Measurements from ENCODE around the gene KCNE4. TPM values are rescaled to one million over a fixed set of nuclear protein-coding genes. Genes with fewer than 3 reads are reported as not detected.

KCNE4 gene, protein sequence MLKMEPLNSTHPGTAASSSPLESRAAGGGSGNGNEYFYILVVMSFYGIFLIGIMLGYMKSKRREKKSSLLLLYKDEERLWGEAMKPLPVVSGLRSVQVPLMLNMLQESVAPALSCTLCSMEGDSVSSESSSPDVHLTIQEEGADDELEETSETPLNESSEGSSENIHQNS
- not detected for polyA plus RNA-seq

DNA sequence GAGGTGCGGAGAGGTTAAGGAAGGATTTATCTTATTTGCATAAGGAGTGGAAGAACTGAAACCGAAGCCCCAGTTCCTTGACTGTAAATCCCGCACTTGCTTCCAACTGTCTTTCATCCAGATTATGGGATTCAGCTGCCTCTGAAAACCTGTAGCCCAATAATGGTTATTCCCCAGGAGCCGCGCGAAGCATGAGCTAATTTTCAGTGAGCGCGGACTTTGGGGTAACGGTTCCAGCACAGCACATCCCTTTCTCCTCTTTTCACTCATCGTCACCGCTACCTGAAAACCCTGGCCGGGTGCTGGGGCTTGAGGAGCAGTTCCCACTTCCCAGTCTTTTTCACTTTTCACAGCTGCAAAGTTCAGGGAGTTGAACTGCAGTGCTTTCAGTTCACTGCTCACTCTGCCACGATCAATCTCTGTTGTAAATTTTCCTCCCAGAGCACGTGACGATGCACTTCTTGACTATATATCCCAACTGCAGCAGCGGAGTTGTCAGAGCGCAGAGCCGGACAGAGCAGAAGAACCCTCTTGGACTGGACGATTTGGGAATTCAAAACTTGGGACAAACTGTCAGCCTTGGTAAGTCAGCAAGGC, at the start of gene KCNE4:
Gene KCNE4, plus strand, starts transcription at position 498 of the 597 bp plus-strand sequence. CDS start 641 bp downstream, outside the sequence.
- Mint-ChIP-seq H3K27me3 (peaks cover 3% of the 10 kb centered on the region), H3K4me3 (peak within 1 kb of the TSS in 1 of 4 donors; percentile 76), H3K4me1 (no peaks in the 10 kb centered on the region), H3K36me3 (peaks cover 2% of the 10 kb centered on the region), H3K9me3 (peaks cover 0 to 2% (median 0%) of the 10 kb centered on the region in 3 donors), H3K27ac (no peak within 1 kb of the TSS)

DNA sequence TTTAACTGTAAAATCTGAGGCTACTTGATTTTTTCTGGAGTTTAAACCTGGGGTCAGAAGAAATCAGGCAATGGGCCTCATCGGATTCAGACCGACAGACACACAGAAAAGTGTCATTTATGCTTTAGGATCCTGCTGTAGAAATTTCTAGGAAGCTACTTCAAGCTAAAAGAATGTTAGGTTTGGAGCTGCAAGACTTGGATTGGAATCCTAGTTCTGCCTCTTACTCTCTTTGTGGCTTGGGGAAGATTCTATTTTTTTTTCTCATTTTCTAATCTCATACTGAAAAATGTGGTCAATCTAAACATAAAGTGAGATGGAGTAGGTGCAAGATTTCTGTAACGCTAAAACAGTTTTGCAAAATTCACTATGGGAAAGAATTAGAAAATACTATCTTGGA, 48.8 kb upstream of the KCNE4 start:
- Mint-ChIP-seq H3K4me1 (no peaks in the 10 kb centered on the region), H3K27me3 (peaks cover 8% of the 10 kb centered on the region), H3K9me3 (peaks cover 0 to 3% (median 0%) of the 10 kb centered on the region in 3 donors), H3K4me3 (no peak overlapping the region), H3K36me3 (no peaks in the 10 kb centered on the region), H3K27ac (no peak overlapping the region)

DNA sequence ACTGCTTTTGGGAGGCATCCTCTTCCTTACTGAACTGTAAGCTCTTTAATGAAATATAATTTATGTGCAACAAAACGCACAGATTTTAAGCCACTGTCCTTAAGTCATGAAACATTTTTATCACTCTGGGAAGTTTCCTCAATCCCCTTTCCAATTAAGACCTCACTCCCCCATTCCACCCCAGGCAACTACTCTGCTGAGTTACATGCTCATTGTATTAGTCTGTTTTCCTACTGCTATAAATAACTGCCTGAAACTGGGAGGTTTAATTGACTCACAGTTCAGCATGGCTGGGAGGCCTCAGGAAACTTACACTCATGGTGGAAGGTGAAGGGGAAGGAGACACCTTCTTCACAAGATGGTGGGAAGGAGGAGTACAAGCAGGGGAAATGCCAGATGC, 46.5 kb upstream of the KCNE4 start:
- H3K4me3 Mint-ChIP-seq, result no peak overlapping the region
- peaks cover 0 to 3% (median 0%) of the 10 kb centered on the region in 3 donors for H3K9me3 Mint-ChIP-seq
- H3K4me1 Mint-ChIP-seq, result no peaks in the 10 kb centered on the region
- no peaks in the 10 kb centered on the region for H3K36me3 Mint-ChIP-seq
- no peak overlapping the region for H3K27ac Mint-ChIP-seq
- peaks cover 3% of the 10 kb centered on the region for H3K27me3 Mint-ChIP-seq

DNA sequence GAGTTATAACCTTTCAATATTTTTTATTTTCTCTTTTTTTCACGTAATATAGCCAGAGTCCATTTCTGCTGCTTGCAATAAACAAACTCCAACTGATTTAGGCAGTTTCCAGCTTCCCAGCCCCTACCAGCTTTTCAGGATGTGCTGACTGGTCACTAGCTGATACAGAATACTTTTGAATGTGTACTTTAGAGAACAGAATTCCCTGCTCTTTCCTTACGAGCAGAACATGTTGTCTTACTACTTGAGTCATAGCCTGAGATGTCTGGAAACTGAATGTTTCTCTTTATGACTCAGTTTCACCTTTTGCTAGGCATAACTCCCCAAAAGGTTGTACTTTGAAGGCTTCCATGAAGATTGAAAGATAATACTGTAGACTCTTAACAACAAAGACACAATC, 44.5 kb upstream of the KCNE4 start:
- Mint-ChIP-seq H3K4me3 (no peak overlapping the region), H3K27me3 (peaks cover 1% of the 10 kb centered on the region), H3K9me3 (peaks cover 0 to 3% (median 0%) of the 10 kb centered on the region in 3 donors), H3K4me1 (no peaks in the 10 kb centered on the region), H3K36me3 (no peaks in the 10 kb centered on the region), H3K27ac (no peak overlapping the region)

DNA sequence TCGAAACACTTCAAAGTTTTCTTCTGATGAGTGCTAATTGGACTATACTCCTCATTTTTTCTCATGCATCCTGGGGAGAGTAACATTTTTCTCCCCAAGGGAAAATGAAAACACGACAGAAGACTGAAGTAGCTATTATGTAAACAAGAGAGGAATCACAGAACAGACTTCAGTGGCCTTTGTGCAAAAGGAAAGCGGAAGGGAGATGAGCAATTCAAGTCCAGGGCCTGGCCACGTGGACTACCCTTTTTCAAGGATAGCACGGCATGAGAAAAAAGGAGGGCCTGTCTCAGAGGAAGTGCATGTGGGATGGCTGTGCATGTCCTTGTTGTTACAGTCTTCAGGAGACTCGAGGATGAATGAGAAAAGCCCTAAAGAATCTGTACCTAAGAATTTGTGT, 43.8 kb upstream of the KCNE4 start:
- Mint-ChIP-seq H3K4me1 (no peaks in the 10 kb centered on the region), H3K4me3 (no peak overlapping the region), H3K27ac (no peak overlapping the region)

DNA sequence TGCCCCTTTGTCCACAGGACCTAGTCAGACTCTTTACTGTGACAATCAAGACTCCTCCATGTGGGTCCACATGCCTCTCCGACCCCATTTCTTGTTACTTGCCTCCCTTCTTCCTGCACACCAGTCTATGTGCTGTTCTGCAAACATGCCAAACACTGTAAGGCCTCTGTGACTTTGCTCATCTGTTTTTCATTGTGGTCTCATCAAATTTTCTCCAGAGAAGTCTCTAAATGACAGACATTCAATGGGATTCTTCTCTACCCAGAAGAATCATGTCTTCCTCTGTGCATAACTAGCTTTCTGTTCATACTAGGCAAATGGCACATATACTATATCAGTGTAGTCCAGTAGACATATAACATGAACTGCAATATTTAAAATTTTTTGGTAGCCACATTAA, 43.0 kb upstream of the KCNE4 start:
- peaks cover 1% of the 10 kb centered on the region for H3K27me3 Mint-ChIP-seq
- no peak overlapping the region for H3K4me3 Mint-ChIP-seq
- H3K4me1 Mint-ChIP-seq, result no peaks in the 10 kb centered on the region
- no peak overlapping the region for H3K27ac Mint-ChIP-seq
- peaks cover 0 to 5% (median 0%) of the 10 kb centered on the region in 3 donors for H3K9me3 Mint-ChIP-seq
- H3K36me3 Mint-ChIP-seq, result no peaks in the 10 kb centered on the region

More for the DNA sequence above, 43.8 kb upstream of the KCNE4 start:
- H3K36me3 Mint-ChIP-seq, result no peaks in the 10 kb centered on the region
- H3K9me3 Mint-ChIP-seq, result peaks cover 0 to 5% (median 0%) of the 10 kb centered on the region in 3 donors
- peaks cover 1% of the 10 kb centered on the region for H3K27me3 Mint-ChIP-seq

DNA sequence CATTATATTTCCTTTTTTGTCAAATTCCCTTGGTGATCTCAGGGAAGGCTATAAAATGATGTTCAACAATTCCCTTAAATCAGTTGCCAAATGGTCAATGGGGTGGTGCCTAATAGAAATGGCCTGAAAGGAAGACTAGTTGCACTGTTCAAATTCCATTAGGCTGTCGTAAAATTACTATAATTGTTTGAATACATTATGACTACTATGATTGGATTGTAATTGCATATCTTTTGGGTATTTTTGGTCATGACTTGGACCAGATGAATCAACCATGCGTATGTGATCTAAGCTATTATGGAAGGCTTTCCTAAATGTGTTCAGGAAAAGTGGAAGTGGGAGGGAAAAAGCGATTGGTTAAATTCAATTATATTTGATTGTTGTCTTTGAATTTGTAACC, 41.3 kb upstream of the KCNE4 start:
- Mint-ChIP-seq H3K36me3 (no peaks in the 10 kb centered on the region), H3K9me3 (peaks cover 0 to 2% (median 0%) of the 10 kb centered on the region in 3 donors), H3K4me1 (no peaks in the 10 kb centered on the region), H3K27ac (no peak overlapping the region), H3K27me3 (peaks cover 1% of the 10 kb centered on the region), H3K4me3 (no peak overlapping the region)

DNA sequence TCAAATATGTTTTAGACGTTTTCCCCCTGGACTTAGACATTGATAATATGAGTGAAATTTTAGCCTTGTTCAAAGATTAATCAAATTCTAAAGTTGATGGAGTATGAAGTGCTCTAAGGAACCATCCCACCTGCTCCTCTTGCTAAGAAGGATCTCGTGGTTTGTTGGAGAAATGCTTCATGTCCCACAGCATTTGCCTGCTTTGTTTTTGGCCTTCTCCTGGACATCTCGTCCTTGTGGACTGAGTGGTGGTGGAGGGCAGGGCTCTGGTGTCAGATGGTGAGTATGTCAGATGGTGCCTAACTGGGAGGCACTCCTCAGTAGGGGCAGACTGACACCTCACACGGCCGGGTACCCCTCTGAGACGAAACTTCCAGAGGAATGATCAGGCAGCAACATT, 39.7 kb upstream of the KCNE4 start:
- H3K9me3 Mint-ChIP-seq, result peaks cover 0 to 9% (median 0%) of the 10 kb centered on the region in 3 donors
- peaks cover 1% of the 10 kb centered on the region for H3K27me3 Mint-ChIP-seq
- no peaks in the 10 kb centered on the region for H3K4me1 Mint-ChIP-seq
- no peak overlapping the region for H3K27ac Mint-ChIP-seq
- no peaks in the 10 kb centered on the region for H3K36me3 Mint-ChIP-seq
- no peak overlapping the region for H3K4me3 Mint-ChIP-seq

DNA sequence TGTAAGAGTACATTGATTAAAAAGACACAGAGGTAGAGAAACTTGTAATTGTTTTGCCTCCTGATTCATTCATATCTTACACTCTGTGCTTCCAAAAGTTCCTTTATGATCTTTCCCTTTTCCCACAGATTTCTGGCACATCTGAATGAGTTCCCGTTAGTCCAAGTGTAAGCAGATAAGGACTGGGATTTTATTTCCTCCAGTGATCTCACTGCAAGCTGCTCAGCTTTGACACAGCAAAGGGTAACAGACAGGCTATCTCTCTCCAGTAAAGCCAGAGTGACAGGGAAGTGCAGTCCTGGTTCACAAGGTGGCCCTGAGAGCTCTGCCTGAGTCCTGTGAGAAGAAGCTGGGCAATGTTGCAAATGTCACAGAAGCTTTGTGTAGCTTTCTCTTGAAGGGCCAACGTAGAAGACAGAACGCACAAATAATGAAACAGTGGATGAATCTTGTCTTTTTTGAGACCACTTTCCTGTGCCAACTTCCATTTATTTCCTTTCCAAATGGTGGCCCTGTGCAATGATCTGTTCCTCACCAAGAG, 32.5 kb upstream of the KCNE4 start:
- no peak overlapping the region for H3K4me3 Mint-ChIP-seq
- no peaks in the 10 kb centered on the region for H3K36me3 Mint-ChIP-seq
- H3K27ac Mint-ChIP-seq, result no peak overlapping the region
- H3K4me1 Mint-ChIP-seq, result no peaks in the 10 kb centered on the region
- no peaks in the 10 kb centered on the region for H3K27me3 Mint-ChIP-seq
- H3K9me3 Mint-ChIP-seq, result peaks cover 3 to 14% (median 8%) of the 10 kb centered on the region in 3 donors

DNA sequence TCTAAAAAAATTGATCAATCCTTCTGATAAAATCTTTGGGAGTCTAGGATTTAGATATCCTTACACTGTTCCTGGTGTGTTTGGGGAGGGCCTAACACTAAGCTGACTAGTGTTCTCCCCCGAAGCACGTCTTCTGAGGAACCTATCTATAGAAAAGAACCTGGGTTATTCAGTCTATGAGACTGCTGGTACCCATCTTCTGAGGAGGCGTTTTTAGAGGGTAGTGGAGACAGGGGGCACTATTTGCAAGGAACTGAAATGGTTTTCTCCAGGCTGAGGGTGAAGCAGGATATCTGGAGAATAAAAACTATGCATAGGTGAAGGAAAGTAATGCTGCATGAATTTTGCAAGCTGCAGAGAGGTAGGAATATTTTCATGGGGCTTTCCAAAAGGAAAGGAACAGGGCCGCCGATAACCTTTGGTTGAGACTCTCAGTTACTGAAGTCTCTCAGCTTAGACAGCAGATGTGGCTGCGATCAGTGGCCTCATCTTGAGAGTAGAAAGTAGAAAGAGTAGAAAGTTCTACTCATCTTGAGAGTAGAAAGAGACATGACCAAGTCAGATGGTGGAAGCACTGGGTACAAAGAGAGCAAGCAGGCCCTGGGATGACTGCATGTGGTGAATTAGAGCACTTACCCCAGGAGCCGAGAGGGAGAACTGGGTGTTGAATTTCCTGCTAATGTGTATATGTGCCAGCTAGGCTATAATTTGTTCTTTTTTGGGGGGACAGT, 31.8 kb upstream of the KCNE4 start:
- H3K4me3 Mint-ChIP-seq, result no peak overlapping the region
- H3K27me3 Mint-ChIP-seq, result no peaks in the 10 kb centered on the region
- no peaks in the 10 kb centered on the region for H3K4me1 Mint-ChIP-seq
- H3K27ac Mint-ChIP-seq, result peak overlapping the region in 1 of 3 donors; percentile 25
- no peaks in the 10 kb centered on the region for H3K36me3 Mint-ChIP-seq
- peaks cover 3 to 14% (median 8%) of the 10 kb centered on the region in 3 donors for H3K9me3 Mint-ChIP-seq

DNA sequence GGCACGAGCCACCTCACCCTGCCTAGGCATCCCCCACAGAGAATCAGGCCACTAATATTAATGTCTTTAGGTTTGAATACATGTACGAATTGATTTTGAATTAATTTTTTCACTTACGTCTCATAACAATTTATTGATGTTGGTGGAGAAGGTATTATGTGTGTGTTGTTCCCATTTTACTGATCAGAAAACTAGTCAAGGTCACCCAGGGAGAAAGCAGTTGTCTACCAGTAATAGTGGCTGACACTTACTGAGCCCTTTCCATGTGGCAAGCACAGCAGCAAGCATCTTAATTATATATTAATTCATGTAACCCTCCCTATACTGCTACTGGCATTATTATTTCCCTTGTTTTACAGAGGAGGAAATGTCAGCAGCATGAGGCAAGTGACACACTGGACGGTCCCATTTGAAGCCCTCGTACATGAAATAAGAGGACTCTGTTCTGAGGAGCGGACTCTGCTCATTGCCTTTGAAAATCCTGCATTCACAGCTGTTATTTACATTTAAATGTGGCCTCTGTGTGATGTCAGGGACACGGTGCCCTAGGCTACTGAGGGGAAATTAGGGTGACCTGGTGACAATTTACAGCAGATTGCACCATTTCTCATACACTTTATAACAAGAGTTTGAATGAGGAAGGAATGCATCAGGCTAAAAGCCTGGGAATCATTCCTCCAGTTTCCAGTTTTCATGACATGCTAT, 30.9 kb upstream of the KCNE4 start:
- Mint-ChIP-seq H3K4me1 (no peaks in the 10 kb centered on the region), H3K9me3 (peaks cover 3 to 14% (median 8%) of the 10 kb centered on the region in 3 donors), H3K27ac (no peak overlapping the region), H3K4me3 (no peak overlapping the region), H3K36me3 (no peaks in the 10 kb centered on the region), H3K27me3 (no peaks in the 10 kb centered on the region)

DNA sequence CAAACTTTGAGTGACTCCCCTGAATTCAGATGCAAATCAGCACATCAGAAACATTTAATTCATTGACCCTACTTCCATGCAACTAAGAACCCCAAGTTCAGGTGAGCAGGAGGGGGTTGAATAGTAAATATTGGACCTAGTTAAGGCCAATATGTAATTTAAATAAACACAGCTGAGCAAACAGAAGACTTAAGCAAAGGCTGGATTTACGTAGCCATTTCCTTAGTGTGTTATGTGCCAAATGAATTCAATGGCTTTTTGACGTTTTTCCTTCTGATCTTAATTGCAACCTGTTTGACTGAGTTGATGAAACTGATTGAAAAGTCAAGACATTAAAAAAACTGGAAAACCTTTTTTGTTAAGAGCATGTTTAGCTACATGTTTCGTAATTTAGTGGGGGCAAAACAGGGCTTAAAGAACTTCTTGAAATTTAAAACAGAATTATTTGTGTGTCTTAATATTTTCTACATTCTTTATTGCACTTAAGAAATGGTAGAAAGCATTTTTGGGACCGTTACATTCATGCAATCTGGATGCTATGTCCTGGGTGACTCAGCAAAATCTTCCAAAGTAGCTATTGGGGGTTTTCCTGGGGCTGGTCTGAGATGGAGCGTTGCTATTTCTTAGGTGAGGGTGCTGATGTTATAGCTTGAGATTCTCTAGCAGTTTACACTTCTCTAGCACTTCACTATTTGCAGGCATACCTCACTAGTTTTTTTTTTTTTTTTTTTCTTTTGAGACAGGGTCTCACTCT, 25.5 kb upstream of the KCNE4 start:
- Mint-ChIP-seq H3K27ac (no peak overlapping the region), H3K27me3 (peaks cover 3% of the 10 kb centered on the region), H3K9me3 (peaks cover 0 to 3% (median 2%) of the 10 kb centered on the region in 3 donors), H3K36me3 (no peaks in the 10 kb centered on the region), H3K4me1 (no peaks in the 10 kb centered on the region), H3K4me3 (no peak overlapping the region)

DNA sequence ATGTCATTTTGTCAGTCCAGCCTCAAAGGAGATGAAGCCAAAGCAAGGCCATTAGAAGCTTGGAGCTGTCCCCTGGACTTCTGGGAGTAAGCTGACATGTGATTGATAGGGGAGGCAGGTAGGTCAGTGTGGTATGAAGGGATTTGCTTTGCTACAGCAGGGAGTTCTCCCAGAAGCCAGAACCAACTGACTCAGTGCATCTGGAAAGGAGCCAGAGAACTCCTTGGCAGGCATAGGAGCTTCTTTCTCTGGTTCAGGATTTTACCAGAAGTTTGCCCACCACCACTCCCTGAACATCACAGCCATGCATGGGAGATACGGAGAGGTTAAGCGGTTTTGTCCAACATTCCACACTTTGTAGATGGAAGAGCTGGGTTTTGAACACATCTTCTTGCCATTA, 24.5 kb upstream of the KCNE4 start:
- Mint-ChIP-seq H3K27ac (no peak overlapping the region), H3K4me1 (no peaks in the 10 kb centered on the region), H3K4me3 (no peak overlapping the region), H3K27me3 (peaks cover 3% of the 10 kb centered on the region), H3K9me3 (peaks cover 0 to 12% (median 6%) of the 10 kb centered on the region in 3 donors), H3K36me3 (no peaks in the 10 kb centered on the region)

DNA sequence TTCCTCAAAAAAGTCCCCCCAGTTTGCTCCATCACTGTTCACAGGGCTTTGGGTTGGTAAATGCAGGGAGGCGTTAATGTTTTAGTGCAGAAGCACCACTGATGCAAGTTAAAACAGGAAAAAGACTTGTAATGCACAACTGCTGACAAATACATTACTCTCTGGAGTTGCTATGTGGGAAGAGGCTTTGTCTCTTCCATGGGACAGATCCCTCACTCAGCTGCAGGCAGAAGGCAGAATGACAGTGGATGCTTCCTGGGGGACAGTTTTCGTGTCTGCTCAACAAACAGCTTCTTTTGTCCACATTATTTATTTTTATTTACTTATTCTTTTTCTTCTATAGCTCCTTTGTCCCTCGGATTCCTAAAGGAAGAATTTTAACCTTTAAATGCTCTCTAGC, 22.7 kb upstream of the KCNE4 start:
- Mint-ChIP-seq H3K36me3 (no peaks in the 10 kb centered on the region), H3K27ac (no peak overlapping the region), H3K9me3 (peaks cover 0 to 13% (median 6%) of the 10 kb centered on the region in 3 donors), H3K4me3 (no peak overlapping the region), H3K4me1 (no peaks in the 10 kb centered on the region), H3K27me3 (peaks cover 3% of the 10 kb centered on the region)
